Ecto neural progenitor cell (in vitro differentiated cells): ENCODE measurements around the gene FOXO3.
"Not testable (repeated sequence)": the region's sequence is repeated elsewhere in the genome, so short reads cannot be mapped to it uniquely, and the experiment has no call there.

Experiments used
- DNase-seq: peaks from one replicate; pipeline ENCODE4 v3.0.0-alpha.2; 2018; ENCODE audit warnings: low spot score

FOXO3 gene

GRCh38 chr6:108556250-108556649 is 4.5 kb upstream of the FOXO3 start:
- DNase-seq: no peak

- no peak for DNase-seq
Observed at GRCh38 chr6:108556866-108557493, 3.7 kb upstream of the FOXO3 start.

- DNase-seq: peak; percentile 93
Observed at GRCh38 chr6:108557494-108558371, 3.0 kb upstream of the FOXO3 start.

- peak; percentile 97 for DNase-seq
Observed at GRCh38 chr6:108558372-108559096, 2.2 kb upstream of the FOXO3 start.

GRCh38 chr6:108559097-108559883 is 1.4 kb upstream of the FOXO3 start:
- peak; percentile 85 for DNase-seq

GRCh38 chr6:108559884-108560462 is 744 bp upstream of the FOXO3 start:
- DNase-seq: peak; percentile 78

- not testable (repeated sequence) for DNase-seq
Observed at GRCh38 chr6:108561309-108561647, 561 bp downstream of the FOXO3 start.

GRCh38 chr6:108561742-108562502 is 1.2 kb downstream of the FOXO3 start:
- DNase-seq: peak; percentile 69

- peak; percentile 71 for DNase-seq
Observed at GRCh38 chr6:108562503-108562993, 1.8 kb downstream of the FOXO3 start.

- DNase-seq: no peak
Observed at GRCh38 chr6:108563292-108563691, 2.6 kb downstream of the FOXO3 start.

GRCh38 chr6:108564178-108564577 is 3.5 kb downstream of the FOXO3 start:
- DNase-seq: no peak

- DNase-seq: no peak
Observed at GRCh38 chr6:108565091-108565766, 4.5 kb downstream of the FOXO3 start.

GRCh38 chr6:108565893-108566292 is 5.2 kb downstream of the FOXO3 start:
- DNase-seq: no peak

GRCh38 chr6:108566406-108566805 is 5.7 kb downstream of the FOXO3 start:
- no peak for DNase-seq

- DNase-seq: no peak
Observed at GRCh38 chr6:108568101-108568500, 7.4 kb downstream of the FOXO3 start.

GRCh38 chr6:108568551-108569305 is 8.0 kb downstream of the FOXO3 start:
- DNase-seq: no peak

- no peak for DNase-seq
Observed at GRCh38 chr6:108570517-108570916, 9.8 kb downstream of the FOXO3 start.

GRCh38 chr6:108574457-108575141 is 13.9 kb downstream of the FOXO3 start:
- DNase-seq: no peak
